Measurements from ENCODE around the gene CELF2.

CELF2 gene

GRCh38 chr10:11161096-11161495 is 143.4 kb downstream of the CELF2 start:
- no peak for DNase-seq (ENCODE audit: low read depth, low spot score)
- TF ChIP-seq, protein P1, sequence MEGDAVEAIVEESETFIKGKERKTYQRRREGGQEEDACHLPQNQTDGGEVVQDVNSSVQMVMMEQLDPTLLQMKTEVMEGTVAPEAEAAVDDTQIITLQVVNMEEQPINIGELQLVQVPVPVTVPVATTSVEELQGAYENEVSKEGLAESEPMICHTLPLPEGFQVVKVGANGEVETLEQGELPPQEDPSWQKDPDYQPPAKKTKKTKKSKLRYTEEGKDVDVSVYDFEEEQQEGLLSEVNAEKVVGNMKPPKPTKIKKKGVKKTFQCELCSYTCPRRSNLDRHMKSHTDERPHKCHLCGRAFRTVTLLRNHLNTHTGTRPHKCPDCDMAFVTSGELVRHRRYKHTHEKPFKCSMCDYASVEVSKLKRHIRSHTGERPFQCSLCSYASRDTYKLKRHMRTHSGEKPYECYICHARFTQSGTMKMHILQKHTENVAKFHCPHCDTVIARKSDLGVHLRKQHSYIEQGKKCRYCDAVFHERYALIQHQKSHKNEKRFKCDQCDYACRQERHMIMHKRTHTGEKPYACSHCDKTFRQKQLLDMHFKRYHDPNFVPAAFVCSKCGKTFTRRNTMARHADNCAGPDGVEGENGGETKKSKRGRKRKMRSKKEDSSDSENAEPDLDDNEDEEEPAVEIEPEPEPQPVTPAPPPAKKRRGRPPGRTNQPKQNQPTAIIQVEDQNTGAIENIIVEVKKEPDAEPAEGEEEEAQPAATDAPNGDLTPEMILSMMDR (IDR thresholded peaks at IDR 0.05; ENCODE audit: insufficient read depth, low read length, missing control alignments), result no peak
- ChIA-PET CTCF (no interaction called here), POLR2A (no interaction called here)
- H3K4me3 ChIP-seq (ENCODE audit: low read depth, low read length), result no peak overlapping the region

- CTCF ChIA-PET, result no interaction called here
- no peak overlapping the region for H3K4me3 ChIP-seq (ENCODE audit: low read depth, low read length)
- POLR2A ChIA-PET, result no interaction called here
- TF ChIP-seq, protein P1 (IDR thresholded peaks at IDR 0.05; ENCODE audit: insufficient read depth, low read length, missing control alignments), result no peak
- no peak for DNase-seq (ENCODE audit: low read depth, low spot score)
Measured at GRCh38 chr10:11161910-11162309, 144.2 kb downstream of the CELF2 start.

GRCh38 chr10:11162828-11163599 is 145.3 kb downstream of the CELF2 start:
- H3K4me3 ChIP-seq (ENCODE audit: low read depth, low read length), result no peak overlapping the region
- POLR2A ChIA-PET, result no interaction called here
- TF ChIP-seq, protein P1 (IDR thresholded peaks at IDR 0.05; ENCODE audit: insufficient read depth, low read length, missing control alignments), result no peak
- no peak for DNase-seq (ENCODE audit: low read depth, low spot score)
- CTCF ChIA-PET, result interaction anchor here (1.1 kb wide), 1 partner anchor 13 kb away, joined by 4 read pairs; no protein-coding TSS in a partner anchor

DNA sequence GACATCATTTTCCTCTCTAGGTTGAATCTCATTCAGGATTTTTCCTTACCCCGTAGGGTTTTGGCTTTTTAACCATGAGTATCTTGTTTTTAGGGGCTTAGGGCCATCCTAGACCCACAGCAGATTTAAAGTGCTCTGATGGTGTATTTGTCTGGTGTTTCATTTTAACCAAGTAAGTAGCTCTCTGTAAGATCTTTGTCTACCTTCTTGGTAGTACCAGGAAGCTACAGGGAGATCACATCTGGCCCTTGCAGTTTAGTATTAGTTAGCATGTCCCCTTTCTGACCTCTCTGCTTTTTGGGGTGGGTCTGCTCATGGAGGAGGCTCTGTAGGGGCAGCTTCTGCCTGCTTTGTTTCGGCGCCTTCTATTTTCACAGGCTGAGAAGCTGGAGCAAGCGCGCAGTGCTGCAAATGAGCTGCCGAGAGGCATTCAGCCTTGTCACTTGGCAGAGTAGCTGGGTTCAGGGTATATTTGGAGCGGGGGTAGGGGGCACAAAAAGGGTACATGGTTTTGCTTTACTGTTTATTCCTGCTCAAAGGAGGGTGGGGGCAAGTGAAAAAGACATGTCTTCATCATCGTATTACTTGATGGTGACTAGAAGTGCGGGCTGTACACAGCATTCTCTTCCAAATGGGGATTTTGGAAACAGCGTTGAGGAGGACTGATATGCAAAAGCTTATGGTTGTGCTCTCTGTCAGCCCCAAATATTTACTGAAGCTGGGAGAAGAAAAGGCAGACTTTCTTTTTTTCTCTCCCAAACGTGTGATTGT is 146.3 kb downstream of the CELF2 start:
- CTCF ChIA-PET, result interaction anchor here (0.5 to 2.6 kb wide), 4 partner anchors 11 to 1843 kb away, joined by 3 to 10 read pairs (median 4); no protein-coding TSS in a partner anchor
- peak overlapping the region; percentile 64; the same call in 1 of the 2 replicates for H3K4me3 ChIP-seq (ENCODE audit: low read depth, low read length)
- TF ChIP-seq, protein P1 (IDR thresholded peaks at IDR 0.05; ENCODE audit: insufficient read depth, low read length, missing control alignments), result no peak
- POLR2A ChIA-PET, result interaction anchor here (0.6 kb wide), 1 partner anchor 11 kb away, joined by 6 read pairs; no protein-coding TSS in a partner anchor
- DNase-seq (ENCODE audit: low read depth, low spot score), result no peak

- peak overlapping the region; percentile 64 for H3K4me3 ChIP-seq (ENCODE audit: low read depth, low read length)
- TF ChIP-seq, protein P1 (IDR thresholded peaks at IDR 0.05; ENCODE audit: insufficient read depth, low read length, missing control alignments), result no peak
- CTCF ChIA-PET, result interaction anchor here (0.5 to 2.6 kb wide), 4 partner anchors 9 to 1844 kb away, joined by 3 to 10 read pairs (median 3); no protein-coding TSS in a partner anchor
- DNase-seq (ENCODE audit: low read depth, low spot score), result no peak
- POLR2A ChIA-PET, result interaction anchor here (0.6 kb wide), 1 partner anchor 11 kb away, joined by 6 read pairs; no protein-coding TSS in a partner anchor
Measured at GRCh38 chr10:11164551-11164802, 146.8 kb downstream of the CELF2 start.
